ENCODE data around the gene BRD4.

DNA sequence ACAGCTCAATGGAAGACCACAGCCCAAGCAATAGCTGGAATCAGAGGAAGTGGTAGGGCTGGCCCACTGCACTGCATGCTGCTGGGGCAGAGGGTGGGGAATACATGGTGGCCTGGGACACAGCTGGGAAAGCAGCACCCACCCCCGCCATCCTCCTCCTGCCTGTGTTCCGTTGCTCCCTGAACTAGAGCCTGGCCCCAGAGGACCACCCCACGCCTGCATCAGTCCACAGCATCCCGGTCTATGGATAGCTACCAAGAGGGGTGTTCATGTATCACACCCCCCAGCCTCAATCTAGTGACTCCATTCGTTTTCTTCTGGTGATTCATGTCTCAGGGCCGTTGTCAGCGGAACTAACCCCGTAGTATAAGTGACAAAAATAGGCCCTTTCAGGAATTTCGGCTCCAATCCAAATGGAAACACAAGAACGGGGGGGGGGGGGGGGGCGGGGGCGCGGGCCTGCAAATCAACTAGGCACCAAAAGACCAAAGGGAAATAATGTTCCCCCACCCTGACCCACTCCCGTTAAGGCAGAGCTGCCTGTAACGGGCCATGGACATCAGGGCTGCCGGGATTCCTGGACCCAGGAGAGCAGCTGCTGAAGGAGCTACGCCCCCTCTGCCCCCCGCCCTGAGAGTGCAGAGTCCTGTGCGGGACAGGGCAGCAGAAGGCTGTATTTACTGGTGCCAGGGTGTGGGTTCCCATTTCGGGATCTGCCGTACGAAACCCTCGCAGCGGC lies 81.2 kb downstream of the BRD4 start:
- TF ChIP-seq CTCF (optimal IDR thresholded peaks at IDR 0.05 in 1 of 3, IDR thresholded peaks at IDR 0.05 in 1 of 3, conservative IDR thresholded peaks at IDR 0.05 in 1 of 3; ENCODE audit: extremely low read depth in 1 of 3, insufficient read depth in 2 of 3, low read length in 3 of 3), result no peak
- TF ChIP-seq EZH2 (IDR thresholded peaks at IDR 0.05; ENCODE audit: low read length), result no peak
